A673 (cell line): ENCODE results near the gene BRPF1. TPM values are rescaled to one million over a fixed set of nuclear protein-coding genes. Genes with fewer than 3 reads are reported as not detected.
"Not testable (repeated sequence)": the region's sequence is repeated elsewhere in the genome, so short reads cannot be mapped to it uniquely, and the experiment has no call there.

Experiments used
- BruUV-seq: library from RNA; stranded (reverse); fragments of 400-500 nt; replicated peaks from 2 replicates; lab custom pipeline; 2021; lab: Mats Ljungman, UMichigan
- CTCF ChIA-PET: fragments of 300-600 bp; sonication (Branson Sonifier 250); formaldehyde crosslinking; loops from one replicate; lab custom pipeline; 2022; ENCODE audit warnings: antibody characterized with exemption; lab: Charles Lee
- POLR2A ChIA-PET: fragments of 300-600 bp; sonication (Branson Sonifier 250); formaldehyde crosslinking; loops from one replicate; lab custom pipeline; 2022; ENCODE audit warnings: antibody characterized with exemption; ENCODE audit not compliant: low non-redundant PET; lab: Charles Lee
- DNase-seq: peaks from one replicate; pipeline ENCODE4 v3.0.0-alpha.2; 2015; ENCODE audit warnings: low spot score
- H3K27ac ChIP-seq: fragments of 200-600 bp; sonication (generic); 2 replicates; pipeline ENCODE4 v1.5.1; 2016; ENCODE audit warnings: mixed run types, low read depth, mild to moderate bottlenecking, mixed read lengths, antibody characterized with exemption, low read length; ENCODE audit not compliant: poor library complexity, severe bottlenecking
- H3K27me3 ChIP-seq: fragments of 200-600 bp; sonication (generic); replicated peaks from 2 replicates; pipeline ENCODE4 v1.6.1; 2017; ENCODE audit warnings: mixed run types, low read depth, mild to moderate bottlenecking, mixed read lengths, antibody characterized with exemption, low read length; ENCODE audit not compliant: insufficient read depth, poor library complexity
- H3K36me3 ChIP-seq: fragments of 200-600 bp; sonication (generic); 2 replicates; pipeline ENCODE4 v1.6.1; 2016; ENCODE audit warnings: mixed run types, mild to moderate bottlenecking, mixed read lengths, antibody characterized with exemption, low read length; ENCODE audit not compliant: insufficient read depth, poor library complexity, severe bottlenecking
- H3K4me1 ChIP-seq: fragments of 200-600 bp; sonication (generic); 2 replicates; pipeline ENCODE4 v1.6.1; 2017; ENCODE audit warnings: mixed run types, mild to moderate bottlenecking, mixed read lengths, antibody characterized with exemption, low read length; ENCODE audit not compliant: insufficient read depth, poor library complexity, severe bottlenecking
- H3K4me3 ChIP-seq: fragments of 200-600 bp; sonication (generic); 2 replicates; pipeline ENCODE4 v1.5.1; 2016; ENCODE audit warnings: low read depth, mixed run types, mild to moderate bottlenecking, mixed read lengths, low read length; ENCODE audit not compliant: poor library complexity, severe bottlenecking
- H3K9me3 ChIP-seq: fragments of 200-600 bp; sonication (generic); 2 replicates; pipeline ENCODE4 v1.6.1; 2016; ENCODE audit warnings: mixed run types, low read depth, mild to moderate bottlenecking, mixed read lengths, antibody characterized with exemption, low read length; ENCODE audit not compliant: poor library complexity, severe bottlenecking
- EZH2 ChIP-seq: fragments of 200-600 bp; sonication (generic); IDR thresholded peaks from 2 replicates; pipeline ENCODE4 v1.6.1; 2017; ENCODE audit warnings: borderline replicate concordance, low read depth, mild to moderate bottlenecking, mixed read lengths, antibody characterized with exemption, low read length; ENCODE audit not compliant: poor library complexity, severe bottlenecking
- intact Hi-C: fragments of 100-400 bp; cut with micrococcal nuclease; formaldehyde crosslinking; loops from one replicate; pipeline ENCODE4 v1.10.0; 2022; ENCODE audit not compliant: unreplicated experiment
- total RNA-seq: library from RNA; stranded (reverse); gene quantifications from 2 replicates; pipeline ENCODE4 v1.2.3, GENCODE V29; 2021
- TF ChIP-seq, protein P1 (sequence below): fragments of 300-800, 200-600 bp; sonication (generic); conservative IDR thresholded peaks from 2 replicates; pipeline ENCODE4 v1.5.1; 2017; ENCODE audit warnings: low read depth, mild to moderate bottlenecking, antibody characterized with exemption, low read length, moderate library complexity, mixed read lengths

BRPF1 gene
- total RNA-seq, 1 experiment from 2014 or later, result 32.0 TPM

DNA sequence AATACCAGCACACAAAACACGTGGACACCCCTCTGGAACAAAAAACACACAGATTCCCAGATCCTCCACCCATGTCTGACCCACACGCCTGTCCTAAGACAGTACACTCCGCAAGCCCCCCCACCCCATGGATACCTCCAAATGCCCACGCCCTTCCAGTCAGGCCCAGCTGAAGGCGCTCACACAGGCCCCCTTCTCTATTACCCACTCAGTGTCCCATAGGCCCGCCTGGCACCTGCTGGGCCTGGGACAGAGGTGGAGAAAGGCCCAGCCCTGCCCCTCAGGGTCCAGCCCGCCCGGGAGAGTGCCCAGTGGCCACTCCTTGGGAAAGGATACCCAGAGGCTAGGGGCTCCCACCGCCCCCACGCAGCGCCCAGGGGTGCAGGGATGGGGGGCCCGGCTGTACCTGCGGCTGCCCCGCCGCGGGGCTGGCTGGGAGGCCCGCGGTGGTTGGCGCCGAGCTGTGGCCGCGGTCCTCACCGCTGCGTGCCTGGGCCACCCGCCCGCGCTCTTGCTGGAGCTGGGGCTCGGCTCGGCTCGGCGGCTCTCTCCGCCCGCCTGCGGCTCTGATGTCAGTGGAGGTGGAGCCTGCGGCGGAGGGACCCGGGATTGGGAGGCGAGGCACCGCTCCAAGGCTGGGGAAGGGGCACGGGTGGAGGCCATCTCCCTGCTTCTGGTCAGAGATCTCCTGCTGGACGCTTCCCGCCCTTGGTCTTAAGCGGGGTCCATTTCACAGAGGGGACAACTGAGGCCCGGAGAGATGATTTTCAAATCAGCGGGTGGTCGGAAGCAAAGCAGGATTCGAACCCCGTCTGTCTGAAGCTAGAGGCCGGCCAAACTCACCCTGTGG is 38.1 kb downstream of the BRPF1 start, which contains the start of gene CAMK1:
Gene CAMK1 (minus strand): TSS at position 522 of the 850 bp plus-strand sequence. CDS start 2,198 bp downstream, outside the sequence.
- peak within 1 kb of the TSS; percentile 80 for H3K27ac ChIP-seq

DNA sequence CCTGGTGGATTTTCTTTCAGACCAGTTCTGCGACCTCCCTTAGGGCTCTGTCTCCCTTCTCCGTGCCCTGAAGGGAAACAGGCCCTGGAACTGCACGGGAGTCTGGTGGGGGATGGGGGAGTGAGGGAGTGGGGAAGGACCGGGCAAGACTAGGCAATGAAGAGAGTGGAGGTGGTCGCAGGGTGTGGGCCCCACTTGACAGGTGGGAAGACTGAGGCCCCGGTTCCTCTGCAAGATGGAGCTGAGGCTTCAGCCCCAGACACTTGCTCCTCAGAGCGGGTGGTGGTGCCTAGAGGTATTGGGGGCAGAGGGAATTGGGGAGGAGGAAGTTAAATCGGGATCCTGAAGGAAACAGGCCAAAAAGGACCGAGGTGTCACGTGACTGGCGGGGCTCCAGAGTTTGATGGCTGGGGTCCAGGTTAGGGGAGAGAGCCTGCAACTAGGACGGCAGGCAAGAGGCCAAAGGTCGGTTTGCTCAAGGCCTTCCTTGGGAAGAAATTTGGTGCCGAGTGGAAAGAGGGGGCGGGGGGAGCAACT is 38.8 kb downstream of the BRPF1 start:
- no peaks in the 10 kb centered on the region for H3K36me3 ChIP-seq
- peaks cover 10% of the 10 kb centered on the region for H3K4me1 ChIP-seq
- H3K4me3 ChIP-seq, result peak overlapping the region; percentile 90
- H3K27me3 ChIP-seq, result no peaks in the 10 kb centered on the region
- intact Hi-C loops, result no loop called here
- ChIA-PET CTCF (interaction anchor here (0.5 kb wide), 1 partner anchor 1904 kb away, joined by 4 read pairs; no protein-coding TSS in a partner anchor), POLR2A (no interaction called here)
- no TSS peak for BruUV-seq
- no peak for DNase-seq
- H3K27ac ChIP-seq, result peak overlapping the region; percentile 80
- no peaks in the 10 kb centered on the region for H3K9me3 ChIP-seq
- TF ChIP-seq, protein P1, sequence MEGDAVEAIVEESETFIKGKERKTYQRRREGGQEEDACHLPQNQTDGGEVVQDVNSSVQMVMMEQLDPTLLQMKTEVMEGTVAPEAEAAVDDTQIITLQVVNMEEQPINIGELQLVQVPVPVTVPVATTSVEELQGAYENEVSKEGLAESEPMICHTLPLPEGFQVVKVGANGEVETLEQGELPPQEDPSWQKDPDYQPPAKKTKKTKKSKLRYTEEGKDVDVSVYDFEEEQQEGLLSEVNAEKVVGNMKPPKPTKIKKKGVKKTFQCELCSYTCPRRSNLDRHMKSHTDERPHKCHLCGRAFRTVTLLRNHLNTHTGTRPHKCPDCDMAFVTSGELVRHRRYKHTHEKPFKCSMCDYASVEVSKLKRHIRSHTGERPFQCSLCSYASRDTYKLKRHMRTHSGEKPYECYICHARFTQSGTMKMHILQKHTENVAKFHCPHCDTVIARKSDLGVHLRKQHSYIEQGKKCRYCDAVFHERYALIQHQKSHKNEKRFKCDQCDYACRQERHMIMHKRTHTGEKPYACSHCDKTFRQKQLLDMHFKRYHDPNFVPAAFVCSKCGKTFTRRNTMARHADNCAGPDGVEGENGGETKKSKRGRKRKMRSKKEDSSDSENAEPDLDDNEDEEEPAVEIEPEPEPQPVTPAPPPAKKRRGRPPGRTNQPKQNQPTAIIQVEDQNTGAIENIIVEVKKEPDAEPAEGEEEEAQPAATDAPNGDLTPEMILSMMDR, result no peak
- no peak for TF ChIP-seq EZH2

More for the DNA sequence above, 38.1 kb downstream of the BRPF1 start, which contains the start of gene CAMK1:
- intact Hi-C loops, result no loop called here
- peak; percentile 84 for DNase-seq
- ChIA-PET CTCF (interaction anchor here (0.5 kb wide), 1 partner anchor 1904 kb away, joined by 4 read pairs; no protein-coding TSS in a partner anchor), POLR2A (no interaction called here)
- Histone ChIP-seq H3K9me3 (no peaks in the 10 kb centered on the region), H3K36me3 (no peaks in the 10 kb centered on the region), H3K27me3 (no peaks in the 10 kb centered on the region), H3K4me1 (peaks cover 10% of the 10 kb centered on the region), H3K4me3 (peak within 1 kb of the TSS; percentile 90)
- TF ChIP-seq, protein P1, result no peak
- TF ChIP-seq EZH2, result no peak
- BruUV-seq, result no TSS peak

DNA sequence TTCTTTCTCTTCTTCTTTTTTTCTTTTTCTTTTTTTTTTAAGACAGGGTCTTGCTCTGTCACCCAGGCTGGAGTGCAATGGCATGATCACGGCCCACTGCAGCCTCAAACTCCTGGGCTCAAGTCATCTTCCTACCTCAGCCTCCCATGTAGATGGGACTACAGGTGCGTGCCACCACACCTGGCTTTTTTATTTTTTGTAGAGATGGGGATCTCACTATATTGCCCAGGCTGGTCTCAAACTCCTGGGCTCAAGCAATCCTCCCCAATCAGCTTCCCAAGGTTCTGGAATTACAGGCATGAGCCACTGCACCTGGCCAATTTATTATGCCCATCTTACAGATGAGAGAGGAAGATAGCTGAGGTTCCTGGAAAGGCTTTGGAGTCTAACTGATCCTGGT is 39.5 kb downstream of the BRPF1 start:
- H3K4me1 ChIP-seq, H3K27ac ChIP-seq, DNase-seq, intact Hi-C loops, H3K36me3 ChIP-seq, H3K27me3 ChIP-seq, POLR2A ChIA-PET, H3K9me3 ChIP-seq, BruUV-seq, H3K4me3 ChIP-seq, CTCF ChIA-PET: not testable (repeated sequence)
